ENCODE measurements around the gene MPND.
A peak's percentile ranks its signal among the peaks of the same experiment; 100 is the strongest.

The MPND gene

DNA sequence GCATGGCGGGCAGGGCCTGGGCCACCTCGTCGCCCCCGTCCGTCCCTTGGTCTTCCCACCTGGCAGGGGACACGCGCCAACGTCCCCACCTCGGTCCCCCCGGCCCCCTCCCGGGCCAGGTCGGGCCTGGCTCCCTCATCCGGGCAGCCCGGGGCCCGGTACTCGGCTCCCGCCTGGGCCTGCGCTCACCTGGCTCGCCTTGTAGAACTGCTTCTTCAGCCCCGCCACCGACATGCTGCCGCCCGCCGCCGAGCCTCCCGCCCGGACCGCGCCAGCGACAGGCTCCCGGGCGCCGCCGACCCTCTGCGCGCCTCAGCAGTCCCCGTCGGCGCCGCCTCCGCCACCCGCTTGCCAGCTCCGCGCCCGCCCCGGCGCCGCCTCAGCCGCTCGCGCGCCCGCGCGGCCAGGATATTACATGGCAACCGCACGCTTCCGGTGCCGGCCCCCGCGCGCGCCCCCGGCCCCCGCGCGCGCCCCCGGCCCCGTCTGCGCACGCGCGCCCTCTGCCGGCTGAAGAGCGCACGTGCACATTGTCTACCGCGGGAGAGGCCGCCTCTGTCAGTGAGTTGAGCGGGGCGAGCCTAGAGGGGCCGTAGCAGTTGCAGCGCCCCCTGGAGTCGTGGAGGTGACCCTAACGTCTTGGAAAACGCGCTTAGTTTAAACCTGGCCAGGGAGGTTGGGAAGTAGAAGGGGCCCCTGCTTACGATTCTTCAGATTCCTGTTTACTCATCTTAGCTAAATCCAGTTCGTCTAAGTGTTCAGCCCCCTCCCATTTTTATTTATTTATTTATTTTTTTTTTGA lies 57.0 kb downstream of the MPND start, which contains the start of gene SH3GL1 (continued):
- TF ChIP-seq, protein P1, sequence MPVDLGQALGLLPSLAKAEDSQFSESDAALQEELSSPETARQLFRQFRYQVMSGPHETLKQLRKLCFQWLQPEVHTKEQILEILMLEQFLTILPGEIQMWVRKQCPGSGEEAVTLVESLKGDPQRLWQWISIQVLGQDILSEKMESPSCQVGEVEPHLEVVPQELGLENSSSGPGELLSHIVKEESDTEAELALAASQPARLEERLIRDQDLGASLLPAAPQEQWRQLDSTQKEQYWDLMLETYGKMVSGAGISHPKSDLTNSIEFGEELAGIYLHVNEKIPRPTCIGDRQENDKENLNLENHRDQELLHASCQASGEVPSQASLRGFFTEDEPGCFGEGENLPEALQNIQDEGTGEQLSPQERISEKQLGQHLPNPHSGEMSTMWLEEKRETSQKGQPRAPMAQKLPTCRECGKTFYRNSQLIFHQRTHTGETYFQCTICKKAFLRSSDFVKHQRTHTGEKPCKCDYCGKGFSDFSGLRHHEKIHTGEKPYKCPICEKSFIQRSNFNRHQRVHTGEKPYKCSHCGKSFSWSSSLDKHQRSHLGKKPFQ (tag by site-specific recombination; IDR thresholded peaks at IDR 0.05) = 0 out of 2 replicates have a peak, but pooled peaks have one; percentile 34
- TF ChIP-seq GLI4 (tag by site-specific recombination; IDR thresholded peaks at IDR 0.05) (no peak), GLIS2 (tag by site-specific recombination; IDR thresholded peaks at IDR 0.05) (peak; percentile 35), ZNF701 (tag by site-specific recombination; IDR thresholded peaks at IDR 0.05) (no peak), ZNF37A (tag by site-specific recombination; IDR thresholded peaks at IDR 0.05) (no peak), ZNF792 (tag by site-specific recombination; IDR thresholded peaks at IDR 0.05) (no peak), ZNF843 (tag by site-specific recombination; IDR thresholded peaks at IDR 0.05) (0 out of 2 replicates have a peak, but pooled peaks have one; percentile 17), ZXDB (tag by site-specific recombination; IDR thresholded peaks at IDR 0.05) (peak; percentile 51), ZNF48 (tag by site-specific recombination; IDR thresholded peaks at IDR 0.05) (no peak), ZNF394 (tag by site-specific recombination; IDR thresholded peaks at IDR 0.05; ENCODE audit: borderline replicate concordance) (peak; percentile 59; the same call in 1 of the 2 replicates), ZNF239 (tag by site-specific recombination; IDR thresholded peaks at IDR 0.05) (no peak), ZBTB1 (tag by site-specific recombination; IDR thresholded peaks at IDR 0.05) (no peak), REPIN1 (tag by site-specific recombination; IDR thresholded peaks at IDR 0.05; ENCODE audit: low read depth) (0 out of 2 replicates have a peak, but pooled peaks have one; percentile 33), ZNF324 (tag by site-specific recombination; IDR thresholded peaks at IDR 0.05) (peak; percentile 93), ZNF621 (tag by site-specific recombination; IDR thresholded peaks at IDR 0.05) (no peak), ZSCAN23 (tag by site-specific recombination; IDR thresholded peaks at IDR 0.05) (peak; percentile 80), ZNF266 (tag by site-specific recombination; IDR thresholded peaks at IDR 0.05; ENCODE audit: low read depth) (no peak), MZF1 (tag by site-specific recombination; IDR thresholded peaks at IDR 0.05; ENCODE audit: borderline replicate concordance) (no peak), PRDM2 (tag by site-specific recombination; IDR thresholded peaks at IDR 0.05; ENCODE audit: borderline replicate concordance) (no peak), TRIM28 (IDR thresholded peaks at IDR 0.05; ENCODE audit: borderline replicate concordance, low read length) (no peak), ZNF148 (tag by site-specific recombination; IDR thresholded peaks at IDR 0.05; ENCODE audit: borderline replicate concordance) (peak; percentile 81; the same call in 1 of the 2 replicates), ELK4 (IDR thresholded peaks at IDR 0.05; ENCODE audit: borderline replicate concordance, low read depth, low read length) (no peak)
- TF ChIP-seq, protein P2, sequence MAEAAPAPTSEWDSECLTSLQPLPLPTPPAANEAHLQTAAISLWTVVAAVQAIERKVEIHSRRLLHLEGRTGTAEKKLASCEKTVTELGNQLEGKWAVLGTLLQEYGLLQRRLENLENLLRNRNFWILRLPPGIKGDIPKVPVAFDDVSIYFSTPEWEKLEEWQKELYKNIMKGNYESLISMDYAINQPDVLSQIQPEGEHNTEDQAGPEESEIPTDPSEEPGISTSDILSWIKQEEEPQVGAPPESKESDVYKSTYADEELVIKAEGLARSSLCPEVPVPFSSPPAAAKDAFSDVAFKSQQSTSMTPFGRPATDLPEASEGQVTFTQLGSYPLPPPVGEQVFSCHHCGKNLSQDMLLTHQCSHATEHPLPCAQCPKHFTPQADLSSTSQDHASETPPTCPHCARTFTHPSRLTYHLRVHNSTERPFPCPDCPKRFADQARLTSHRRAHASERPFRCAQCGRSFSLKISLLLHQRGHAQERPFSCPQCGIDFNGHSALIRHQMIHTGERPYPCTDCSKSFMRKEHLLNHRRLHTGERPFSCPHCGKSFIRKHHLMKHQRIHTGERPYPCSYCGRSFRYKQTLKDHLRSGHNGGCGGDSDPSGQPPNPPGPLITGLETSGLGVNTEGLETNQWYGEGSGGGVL (tag by site-specific recombination; IDR thresholded peaks at IDR 0.05) = peak; percentile 7; the same call in 1 of the 2 replicates
- TF ChIP-seq, protein P3, sequence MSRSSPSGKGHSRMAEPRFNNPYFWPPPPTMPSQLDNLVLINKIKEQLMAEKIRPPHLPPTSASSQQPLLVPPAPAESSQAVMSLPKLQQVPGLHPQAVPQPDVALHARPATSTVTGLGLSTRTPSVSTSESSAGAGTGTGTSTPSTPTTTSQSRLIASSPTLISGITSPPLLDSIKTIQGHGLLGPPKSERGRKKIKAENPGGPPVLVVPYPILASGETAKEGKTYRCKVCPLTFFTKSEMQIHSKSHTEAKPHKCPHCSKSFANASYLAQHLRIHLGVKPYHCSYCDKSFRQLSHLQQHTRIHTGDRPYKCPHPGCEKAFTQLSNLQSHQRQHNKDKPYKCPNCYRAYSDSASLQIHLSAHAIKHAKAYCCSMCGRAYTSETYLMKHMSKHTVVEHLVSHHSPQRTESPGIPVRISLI (tag by site-specific recombination; IDR thresholded peaks at IDR 0.05) = no peak

Measured in HEK293 (cell line).